Measurements from ENCODE around the gene TLX1.

TLX1 gene

DNA sequence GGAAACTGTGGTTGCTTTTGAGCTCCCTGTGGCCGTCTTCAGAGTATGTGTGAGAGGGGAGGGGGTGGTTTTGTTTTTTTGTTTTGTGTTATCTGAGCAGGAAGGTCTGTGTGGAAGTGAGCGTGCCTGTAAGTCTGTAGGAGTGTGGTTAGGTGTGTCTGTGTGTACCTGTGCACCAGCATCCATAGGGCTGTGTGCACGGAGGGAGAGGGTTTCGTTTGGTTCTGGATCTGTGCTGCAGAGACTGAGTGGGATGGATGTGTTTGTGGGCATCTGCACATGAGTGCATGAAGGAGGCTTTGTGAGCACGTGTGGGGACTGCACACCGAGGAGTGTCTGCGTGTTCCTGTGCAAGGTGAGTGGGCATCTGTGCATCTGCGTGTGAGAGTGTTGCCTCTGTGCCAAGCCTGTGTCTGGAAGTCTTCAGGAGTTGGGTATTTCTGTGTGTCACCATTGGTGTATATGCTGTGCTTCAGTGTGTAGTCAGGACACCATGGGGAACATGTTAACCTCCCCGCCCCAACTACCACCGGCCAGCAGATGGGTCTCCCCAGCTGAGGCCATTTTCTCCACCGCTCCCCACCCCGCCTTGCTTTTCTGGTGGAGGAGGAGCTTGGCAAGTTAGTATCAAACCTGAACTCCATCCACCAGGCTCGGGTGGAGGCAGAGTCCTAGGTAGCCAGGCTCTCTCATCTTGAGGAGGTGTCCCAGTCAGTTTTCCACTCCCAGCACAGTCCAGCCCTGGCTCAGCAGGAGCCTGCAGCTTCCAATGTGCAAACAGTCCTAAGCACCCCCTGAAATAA is 7.1 kb upstream of the TLX1 start:
- TF ChIP-seq, protein P1, sequence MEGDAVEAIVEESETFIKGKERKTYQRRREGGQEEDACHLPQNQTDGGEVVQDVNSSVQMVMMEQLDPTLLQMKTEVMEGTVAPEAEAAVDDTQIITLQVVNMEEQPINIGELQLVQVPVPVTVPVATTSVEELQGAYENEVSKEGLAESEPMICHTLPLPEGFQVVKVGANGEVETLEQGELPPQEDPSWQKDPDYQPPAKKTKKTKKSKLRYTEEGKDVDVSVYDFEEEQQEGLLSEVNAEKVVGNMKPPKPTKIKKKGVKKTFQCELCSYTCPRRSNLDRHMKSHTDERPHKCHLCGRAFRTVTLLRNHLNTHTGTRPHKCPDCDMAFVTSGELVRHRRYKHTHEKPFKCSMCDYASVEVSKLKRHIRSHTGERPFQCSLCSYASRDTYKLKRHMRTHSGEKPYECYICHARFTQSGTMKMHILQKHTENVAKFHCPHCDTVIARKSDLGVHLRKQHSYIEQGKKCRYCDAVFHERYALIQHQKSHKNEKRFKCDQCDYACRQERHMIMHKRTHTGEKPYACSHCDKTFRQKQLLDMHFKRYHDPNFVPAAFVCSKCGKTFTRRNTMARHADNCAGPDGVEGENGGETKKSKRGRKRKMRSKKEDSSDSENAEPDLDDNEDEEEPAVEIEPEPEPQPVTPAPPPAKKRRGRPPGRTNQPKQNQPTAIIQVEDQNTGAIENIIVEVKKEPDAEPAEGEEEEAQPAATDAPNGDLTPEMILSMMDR (IDR thresholded peaks at IDR 0.05; ENCODE audit: low read depth, low read length, missing control alignments): no peak
- no peak overlapping the region for H3K4me3 ChIP-seq (replicated peaks; ENCODE audit: low read depth, low read length)
- no peak for DNase-seq (ENCODE audit: extremely low read depth, low read depth)

DNA sequence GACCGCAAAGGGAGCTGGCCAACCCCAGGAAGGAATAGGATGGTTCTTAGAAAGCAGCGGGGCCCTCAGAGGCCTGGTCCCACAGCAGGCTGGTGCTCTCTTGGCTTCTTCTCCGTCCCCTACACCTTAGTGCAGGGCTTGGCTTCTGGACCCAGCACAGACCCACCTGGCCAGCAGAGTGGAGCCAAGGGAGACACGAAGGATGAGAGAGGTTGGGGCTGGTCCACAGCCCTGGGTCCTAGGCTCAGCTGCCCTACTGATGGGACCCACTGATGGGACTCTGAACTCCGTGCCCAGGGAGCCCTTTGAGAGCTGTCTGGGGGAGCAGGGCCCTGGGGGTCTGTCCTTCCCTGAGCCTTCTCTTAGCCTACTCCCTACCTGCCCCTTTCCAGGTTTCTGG is 6.2 kb upstream of the TLX1 start:
- TF ChIP-seq, protein P1 (IDR thresholded peaks at IDR 0.05; ENCODE audit: low read depth, low read length, missing control alignments): no peak
- DNase-seq (ENCODE audit: extremely low read depth, low read depth): no peak
- no peak overlapping the region for H3K4me3 ChIP-seq (replicated peaks; ENCODE audit: low read depth, low read length)

DNA sequence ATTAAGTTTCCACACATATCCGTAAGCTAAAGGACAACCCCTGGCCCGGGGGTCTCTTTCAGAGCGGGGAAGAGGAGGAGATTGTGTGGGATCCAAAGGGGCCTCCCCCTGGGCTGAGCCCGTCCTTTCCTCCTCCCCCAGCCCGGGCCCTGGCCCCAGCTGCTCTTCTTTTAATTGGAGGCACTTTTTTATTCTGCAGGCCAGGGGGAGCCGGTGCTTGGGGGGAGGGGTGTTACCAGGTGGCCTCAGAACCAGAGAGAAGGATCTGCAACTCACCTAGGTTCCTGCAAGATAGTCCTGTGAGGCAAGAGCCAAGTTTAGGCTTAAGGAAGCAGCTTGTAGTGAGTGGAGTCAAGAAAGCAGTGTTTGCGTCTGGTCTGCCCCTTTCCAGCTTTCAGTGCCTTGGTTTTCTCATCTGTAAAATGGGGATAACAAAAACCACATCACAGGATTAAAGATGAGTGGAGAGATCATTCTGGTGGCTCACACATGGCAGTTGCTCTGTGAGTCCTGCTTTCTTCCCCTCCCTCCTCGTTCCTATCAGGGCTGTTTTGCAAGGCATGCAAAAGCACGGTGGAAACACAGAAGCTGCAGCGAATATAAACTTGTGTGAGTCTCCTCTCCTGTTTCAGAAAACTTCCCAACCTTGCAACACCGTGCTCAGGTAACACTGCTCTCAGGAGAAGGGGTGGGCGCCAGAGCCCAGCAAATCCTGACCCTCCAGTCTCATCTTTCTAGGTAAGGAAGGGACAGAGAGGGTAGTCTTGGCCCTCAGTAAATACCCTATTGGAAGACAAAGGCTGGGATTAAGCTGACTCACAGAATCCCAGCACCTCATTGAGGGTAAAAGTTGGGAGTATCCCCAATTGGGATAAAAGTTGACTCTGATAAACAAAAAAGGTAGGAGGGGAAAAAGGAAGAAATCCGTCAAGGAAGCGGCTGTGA is 4.1 kb upstream of the TLX1 start:
- H3K4me3 ChIP-seq (replicated peaks; ENCODE audit: low read depth, low read length): no peak overlapping the region
- TF ChIP-seq, protein P1 (IDR thresholded peaks at IDR 0.05; ENCODE audit: low read depth, low read length, missing control alignments): no peak
- no peak for DNase-seq (ENCODE audit: extremely low read depth, low read depth)

GRCh38 chr10:101130141-101130540 is 959 bp upstream of the TLX1 start:
- TF ChIP-seq, protein P1 (IDR thresholded peaks at IDR 0.05; ENCODE audit: low read depth, low read length, missing control alignments): no peak
- DNase-seq (ENCODE audit: extremely low read depth, low read depth): no peak
- H3K4me3 ChIP-seq (replicated peaks; ENCODE audit: low read depth, low read length): no peak overlapping the region

DNA sequence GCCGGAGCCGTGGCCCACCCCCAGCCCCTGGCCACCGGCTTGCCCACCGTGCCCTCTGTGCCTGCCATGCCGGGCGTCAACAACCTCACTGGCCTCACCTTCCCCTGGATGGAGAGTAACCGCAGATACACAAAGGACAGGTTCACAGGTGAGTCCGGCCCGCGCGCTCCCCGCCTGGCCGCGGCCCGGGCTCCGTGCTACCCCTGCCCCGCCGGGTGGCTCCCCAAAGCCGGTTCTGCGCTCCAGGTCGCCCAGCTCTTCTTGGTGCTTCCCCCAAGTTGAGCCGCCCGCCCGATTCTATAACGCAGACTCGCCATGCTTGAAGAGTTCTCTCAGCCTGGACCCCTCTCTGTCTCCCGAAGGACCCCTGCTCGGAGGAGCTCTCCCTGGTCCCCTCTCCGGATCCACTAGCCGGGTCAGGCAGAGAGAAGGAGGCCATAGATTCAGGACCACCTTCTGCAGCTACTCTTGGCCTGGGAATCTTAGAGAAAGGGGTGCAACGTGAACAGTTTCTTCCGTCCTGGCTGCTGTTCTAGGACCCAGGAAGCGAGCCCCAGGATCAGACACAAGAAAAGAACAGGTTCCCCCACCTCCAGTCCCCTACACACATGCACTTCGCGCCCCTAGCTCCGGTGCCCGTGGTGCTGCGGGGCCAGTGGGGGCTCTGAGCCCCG is 999 bp downstream of the TLX1 start:
- H3K4me3 ChIP-seq (replicated peaks; ENCODE audit: low read depth, low read length): no peak overlapping the region
- DNase-seq (ENCODE audit: extremely low read depth, low read depth): no peak
- TF ChIP-seq, protein P1 (IDR thresholded peaks at IDR 0.05; ENCODE audit: low read depth, low read length, missing control alignments): no peak

DNA sequence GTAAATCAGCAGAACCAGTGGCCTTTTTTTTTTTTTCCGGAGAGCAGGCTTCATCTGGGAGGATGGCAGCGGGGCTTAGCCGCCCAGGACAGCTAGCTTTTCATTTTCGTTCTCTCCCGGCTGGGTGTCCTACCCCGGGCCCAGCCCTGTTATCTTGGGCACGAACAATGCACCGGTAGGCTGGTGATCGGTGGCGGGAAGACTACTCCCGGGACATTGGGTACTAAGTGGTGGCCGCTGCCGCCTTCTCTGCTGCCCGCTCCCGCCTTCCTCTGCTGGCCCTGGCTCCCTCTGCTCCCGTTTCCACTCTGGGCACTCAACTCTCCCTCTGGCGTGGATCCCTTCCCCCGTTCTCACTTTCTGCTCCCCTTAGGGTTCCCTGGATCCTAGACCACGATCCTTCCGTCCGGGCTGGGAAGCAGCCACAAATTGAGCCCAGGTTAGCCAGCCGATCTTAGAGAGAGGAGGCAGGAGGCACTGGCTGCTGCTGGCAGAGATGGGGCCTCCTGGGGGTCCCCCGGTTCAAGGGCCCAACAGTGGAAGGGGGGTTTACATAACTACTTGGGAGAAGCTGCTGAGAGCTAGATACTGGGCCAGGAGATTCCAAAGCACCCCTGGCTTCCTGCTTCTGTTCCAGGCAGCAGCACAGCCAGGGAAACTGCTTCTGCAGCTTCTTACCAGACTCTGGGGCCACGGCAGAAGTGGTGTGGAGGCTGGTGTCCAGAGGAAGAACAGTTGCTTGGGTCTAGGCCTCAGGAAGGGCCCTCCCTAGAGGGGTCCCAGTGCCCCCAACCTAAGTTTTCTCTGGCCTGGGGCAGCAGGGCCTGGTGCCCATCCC is 1.8 kb downstream of the TLX1 start:
- TF ChIP-seq, protein P1 (IDR thresholded peaks at IDR 0.05; ENCODE audit: low read depth, low read length, missing control alignments): no peak
- no peak for DNase-seq (ENCODE audit: extremely low read depth, low read depth)
- no peak overlapping the region for H3K4me3 ChIP-seq (replicated peaks; ENCODE audit: low read depth, low read length)

Measured in HFF-Myc (cell line).